HepG2 (cell line): Measurements from ENCODE around the gene SLC12A3. TPM values are rescaled to one million over a fixed set of nuclear protein-coding genes. Genes with fewer than 3 reads are reported as not detected.

ENCODE experiments used
- HDAC2 ChIP-seq: sonication (generic); formaldehyde crosslinking; IDR thresholded peaks from 2 replicates; pipeline ENCODE4 v1.4.0; 2020; ENCODE audit warnings: missing genetic modification reagents
- HES4 ChIP-seq: sonication (generic); formaldehyde crosslinking; IDR thresholded peaks from 2 replicates; pipeline ENCODE4 v1.9.0; 2021; ENCODE audit warnings: mild to moderate bottlenecking, missing genetic modification reagents, borderline replicate concordance
- HMG20B ChIP-seq: conservative IDR thresholded peaks from 2 replicates; pipeline ENCODE4 v1.6.1; 2016; ENCODE audit warnings: missing genetic modification reagents, missing compliant biosample characterization
- KAT8 ChIP-seq: IDR thresholded peaks from 2 replicates; pipeline ENCODE4 v1.6.1; 2016; ENCODE audit warnings: missing genetic modification reagents, missing compliant biosample characterization
- KLF12 ChIP-seq: sonication (generic); formaldehyde crosslinking; IDR thresholded peaks from 2 replicates; pipeline ENCODE4 v1.4.0; 2020; ENCODE audit warnings: missing genetic modification reagents, borderline replicate concordance
- MBD4 ChIP-seq: IDR thresholded peaks from 2 replicates; pipeline ENCODE4 v1.6.1; 2012; ENCODE audit warnings: low read length, inconsistent platforms, borderline replicate concordance
- MED1 ChIP-seq: sonication (generic); formaldehyde crosslinking; IDR thresholded peaks from 2 replicates; pipeline ENCODE4 v1.4.0; 2020; ENCODE audit warnings: missing genetic modification reagents
- MTA1 ChIP-seq: sonication (generic); formaldehyde crosslinking; IDR thresholded peaks from 2 replicates; pipeline ENCODE4 v1.4.0; 2020; ENCODE audit warnings: missing genetic modification reagents, mild to moderate bottlenecking, borderline replicate concordance
- MZF1 ChIP-seq: sonication (generic); formaldehyde crosslinking; IDR thresholded peaks from 2 replicates; pipeline ENCODE4 v1.8.1; 2023; ENCODE audit warnings: mild to moderate bottlenecking, missing genetic modification reagents, borderline replicate concordance
- NFE2L1 ChIP-seq: sonication (generic); formaldehyde crosslinking; IDR thresholded peaks from 2 replicates; pipeline ENCODE4 v1.4.0; 2020; ENCODE audit warnings: missing genetic modification reagents, mild to moderate bottlenecking, borderline replicate concordance
- SMAD3 ChIP-seq: sonication (generic); formaldehyde crosslinking; IDR thresholded peaks from 2 replicates; pipeline ENCODE4 v1.4.0; 2020; ENCODE audit warnings: missing genetic modification reagents
- SRSF4 ChIP-seq: fragments of 200-400 bp; formaldehyde crosslinking; IDR thresholded peaks from one replicate; pipeline ENCODE4 v1.6.1; 2018; ENCODE audit warnings: mild to moderate bottlenecking, low read depth, low read length, moderate library complexity; ENCODE audit not compliant: poor library complexity, severe bottlenecking
- TARDBP ChIP-seq: sonication (generic); formaldehyde crosslinking; IDR thresholded peaks from 2 replicates; pipeline ENCODE4 v1.8.0; 2022; ENCODE audit warnings: mild to moderate bottlenecking, missing genetic modification reagents
- TSC22D2 ChIP-seq: sonication (generic); formaldehyde crosslinking; IDR thresholded peaks from 2 replicates; pipeline ENCODE4 v1.5.1; 2020; ENCODE audit warnings: missing genetic modification reagents, mild to moderate bottlenecking, borderline replicate concordance
- U2AF2 ChIP-seq: fragments of 200-400 bp; formaldehyde crosslinking; IDR thresholded peaks from 2 replicates; pipeline ENCODE4 v1.6.1; 2017; ENCODE audit warnings: low read depth, mild to moderate bottlenecking, low read length
- ZNF224 ChIP-seq: sonication (generic); formaldehyde crosslinking; IDR thresholded peaks from 2 replicates; pipeline ENCODE4 v1.5.0; 2020; ENCODE audit warnings: mild to moderate bottlenecking, missing genetic modification reagents
- ZNF749 ChIP-seq: sonication (generic); formaldehyde crosslinking; IDR thresholded peaks from 2 replicates; pipeline ENCODE4 v1.8.0; 2022; ENCODE audit warnings: mild to moderate bottlenecking, missing genetic modification reagents, moderate library complexity, borderline replicate concordance
- ZNF788 ChIP-seq: sonication (generic); formaldehyde crosslinking; IDR thresholded peaks from 2 replicates; pipeline ENCODE4 v1.5.0; 2020; ENCODE audit warnings: mild to moderate bottlenecking, missing genetic modification reagents, borderline replicate concordance
- polyA plus RNA-seq, 8 experiments: library from polyadenylated mRNA; depleted of rRNA in 3 of 8; stranded (reverse) in 7 of 8; unstranded in 1 of 8; fragments of >200 nt; fragmentation: Illumina TruSeq in 4 of 8; extraction: Trizol in 4 of 8; gene quantifications; 2 replicates each; pipeline versions ENCODE4 v1.2.1 to v1.2.3, GENCODE V29; 2011 to 2016; ENCODE audit warnings: low read depth in 4 of 8, missing spikeins in 1 of 8, mixed read lengths in 1 of 8; ENCODE audit not compliant: insufficient read depth in 1 of 8
- total RNA-seq, 5 experiments: library from RNA; depleted of rRNA; stranded (reverse); fragments of >200 nt; fragmentation: Illumina TruSeq; extraction: Trizol; gene quantifications; 2 replicates each; pipeline ENCODE4 v1.2.3, GENCODE V29; 2016; ENCODE audit warnings: low read depth in 1 of 5
- TF ChIP-seq, protein P1 (sequence below): sonication (generic); formaldehyde crosslinking; IDR thresholded peaks from 2 replicates; pipeline ENCODE4 v1.9.0; 2021; ENCODE audit warnings: missing genetic modification reagents, borderline replicate concordance
- TF ChIP-seq, protein P2 (sequence below): sonication (generic); formaldehyde crosslinking; IDR thresholded peaks from 2 replicates; pipeline ENCODE4 v1.5.1; 2020; ENCODE audit warnings: missing genetic modification reagents, mild to moderate bottlenecking, borderline replicate concordance
- TF ChIP-seq, protein P3 (sequence below): sonication (generic); formaldehyde crosslinking; IDR thresholded peaks from 2 replicates; pipeline ENCODE4 v1.4.0; 2020; ENCODE audit warnings: missing genetic modification reagents

The SLC12A3 gene
- total and polyA plus RNA-seq, 2 of the 13 experiments (the other 11 are each of a cell fraction or from before 2014, with no cell fraction given): 6.2 TPM; not detected in 1

DNA sequence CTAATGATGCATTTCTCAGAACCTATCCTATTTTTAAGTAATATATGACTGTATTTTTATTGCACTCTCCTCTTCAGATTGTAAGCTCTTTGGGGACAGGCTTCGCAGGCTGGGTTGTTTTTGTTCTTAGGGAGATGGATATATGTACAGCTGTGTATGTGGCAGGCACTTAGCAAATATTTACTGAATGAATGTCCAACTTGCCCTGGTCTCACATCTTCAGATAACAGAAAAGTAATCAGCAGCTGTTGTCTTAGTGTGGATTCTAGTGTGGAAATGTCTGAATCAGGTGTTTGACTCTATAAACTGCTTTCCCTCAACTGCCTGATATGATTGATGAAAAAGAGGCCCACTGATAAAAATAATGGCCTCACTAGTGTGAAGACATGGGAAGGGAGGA is 47.1 kb upstream of the SLC12A3 start (continued):
- TF ChIP-seq HDAC2 (CRISPR knock-in tag): peak; percentile 96
- TF ChIP-seq, protein P1, sequence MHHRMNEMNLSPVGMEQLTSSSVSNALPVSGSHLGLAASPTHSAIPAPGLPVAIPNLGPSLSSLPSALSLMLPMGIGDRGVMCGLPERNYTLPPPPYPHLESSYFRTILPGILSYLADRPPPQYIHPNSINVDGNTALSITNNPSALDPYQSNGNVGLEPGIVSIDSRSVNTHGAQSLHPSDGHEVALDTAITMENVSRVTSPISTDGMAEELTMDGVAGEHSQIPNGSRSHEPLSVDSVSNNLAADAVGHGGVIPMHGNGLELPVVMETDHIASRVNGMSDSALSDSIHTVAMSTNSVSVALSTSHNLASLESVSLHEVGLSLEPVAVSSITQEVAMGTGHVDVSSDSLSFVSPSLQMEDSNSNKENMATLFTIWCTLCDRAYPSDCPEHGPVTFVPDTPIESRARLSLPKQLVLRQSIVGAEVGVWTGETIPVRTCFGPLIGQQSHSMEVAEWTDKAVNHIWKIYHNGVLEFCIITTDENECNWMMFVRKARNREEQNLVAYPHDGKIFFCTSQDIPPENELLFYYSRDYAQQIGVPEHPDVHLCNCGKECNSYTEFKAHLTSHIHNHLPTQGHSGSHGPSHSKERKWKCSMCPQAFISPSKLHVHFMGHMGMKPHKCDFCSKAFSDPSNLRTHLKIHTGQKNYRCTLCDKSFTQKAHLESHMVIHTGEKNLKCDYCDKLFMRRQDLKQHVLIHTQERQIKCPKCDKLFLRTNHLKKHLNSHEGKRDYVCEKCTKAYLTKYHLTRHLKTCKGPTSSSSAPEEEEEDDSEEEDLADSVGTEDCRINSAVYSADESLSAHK: no peak
- no peak for TF ChIP-seq SMAD3 (CRISPR knock-in tag)
- TF ChIP-seq SRSF4: no peak
- TF ChIP-seq ZNF224 (CRISPR knock-in tag): no peak
- TF ChIP-seq U2AF2: no peak
- TF ChIP-seq MED1 (CRISPR knock-in tag): peak; percentile 97
- TF ChIP-seq, protein P2, sequence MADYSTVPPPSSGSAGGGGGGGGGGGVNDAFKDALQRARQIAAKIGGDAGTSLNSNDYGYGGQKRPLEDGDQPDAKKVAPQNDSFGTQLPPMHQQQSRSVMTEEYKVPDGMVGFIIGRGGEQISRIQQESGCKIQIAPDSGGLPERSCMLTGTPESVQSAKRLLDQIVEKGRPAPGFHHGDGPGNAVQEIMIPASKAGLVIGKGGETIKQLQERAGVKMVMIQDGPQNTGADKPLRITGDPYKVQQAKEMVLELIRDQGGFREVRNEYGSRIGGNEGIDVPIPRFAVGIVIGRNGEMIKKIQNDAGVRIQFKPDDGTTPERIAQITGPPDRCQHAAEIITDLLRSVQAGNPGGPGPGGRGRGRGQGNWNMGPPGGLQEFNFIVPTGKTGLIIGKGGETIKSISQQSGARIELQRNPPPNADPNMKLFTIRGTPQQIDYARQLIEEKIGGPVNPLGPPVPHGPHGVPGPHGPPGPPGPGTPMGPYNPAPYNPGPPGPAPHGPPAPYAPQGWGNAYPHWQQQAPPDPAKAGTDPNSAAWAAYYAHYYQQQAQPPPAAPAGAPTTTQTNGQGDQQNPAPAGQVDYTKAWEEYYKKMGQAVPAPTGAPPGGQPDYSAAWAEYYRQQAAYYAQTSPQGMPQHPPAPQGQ (CRISPR knock-in tag): no peak
- no peak for TF ChIP-seq KLF12 (CRISPR knock-in tag)
- TF ChIP-seq NFE2L1 (CRISPR knock-in tag): no peak
- TF ChIP-seq HMG20B: peak; percentile 68; the same call in 1 of the 2 replicates
- TF ChIP-seq MTA1 (CRISPR knock-in tag): no peak; the same call in 1 of the 2 replicates
- no peak for TF ChIP-seq MBD4
- TF ChIP-seq ZNF749: no peak
- no peak for TF ChIP-seq HES4 (CRISPR knock-in tag)
- TF ChIP-seq KAT8 (CRISPR knock-in tag): no peak
- TF ChIP-seq, protein P3, sequence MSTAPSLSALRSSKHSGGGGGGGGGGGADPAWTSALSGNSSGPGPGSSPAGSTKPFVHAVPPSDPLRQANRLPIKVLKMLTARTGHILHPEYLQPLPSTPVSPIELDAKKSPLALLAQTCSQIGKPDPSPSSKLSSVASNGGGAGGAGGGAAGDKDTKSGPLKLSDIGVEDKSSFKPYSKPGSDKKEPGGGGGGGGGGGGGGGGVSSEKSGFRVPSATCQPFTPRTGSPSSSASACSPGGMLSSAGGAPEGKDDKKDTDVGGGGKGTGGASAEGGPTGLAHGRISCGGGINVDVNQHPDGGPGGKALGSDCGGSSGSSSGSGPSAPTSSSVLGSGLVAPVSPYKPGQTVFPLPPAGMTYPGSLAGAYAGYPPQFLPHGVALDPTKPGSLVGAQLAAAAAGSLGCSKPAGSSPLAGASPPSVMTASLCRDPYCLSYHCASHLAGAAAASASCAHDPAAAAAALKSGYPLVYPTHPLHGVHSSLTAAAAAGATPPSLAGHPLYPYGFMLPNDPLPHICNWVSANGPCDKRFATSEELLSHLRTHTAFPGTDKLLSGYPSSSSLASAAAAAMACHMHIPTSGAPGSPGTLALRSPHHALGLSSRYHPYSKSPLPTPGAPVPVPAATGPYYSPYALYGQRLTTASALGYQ (CRISPR knock-in tag): peak; percentile 80; the same call in 1 of the 2 replicates
- TF ChIP-seq ZNF788 (CRISPR knock-in tag): no peak; the same call in 1 of the 2 replicates
- TF ChIP-seq MZF1 (CRISPR knock-in tag): no peak
- no peak; the same call in 1 of the 2 replicates for TF ChIP-seq TARDBP (CRISPR knock-in tag)
- TF ChIP-seq TSC22D2 (CRISPR knock-in tag): no peak
